ENCODE results near the gene RCOR2. TPM values are rescaled to one million over a fixed set of nuclear protein-coding genes. Genes with fewer than 3 reads are reported as not detected.

Gene RCOR2
- polyA plus RNA-seq, 1 donor from 2014 or later: 41.5 TPM

DNA sequence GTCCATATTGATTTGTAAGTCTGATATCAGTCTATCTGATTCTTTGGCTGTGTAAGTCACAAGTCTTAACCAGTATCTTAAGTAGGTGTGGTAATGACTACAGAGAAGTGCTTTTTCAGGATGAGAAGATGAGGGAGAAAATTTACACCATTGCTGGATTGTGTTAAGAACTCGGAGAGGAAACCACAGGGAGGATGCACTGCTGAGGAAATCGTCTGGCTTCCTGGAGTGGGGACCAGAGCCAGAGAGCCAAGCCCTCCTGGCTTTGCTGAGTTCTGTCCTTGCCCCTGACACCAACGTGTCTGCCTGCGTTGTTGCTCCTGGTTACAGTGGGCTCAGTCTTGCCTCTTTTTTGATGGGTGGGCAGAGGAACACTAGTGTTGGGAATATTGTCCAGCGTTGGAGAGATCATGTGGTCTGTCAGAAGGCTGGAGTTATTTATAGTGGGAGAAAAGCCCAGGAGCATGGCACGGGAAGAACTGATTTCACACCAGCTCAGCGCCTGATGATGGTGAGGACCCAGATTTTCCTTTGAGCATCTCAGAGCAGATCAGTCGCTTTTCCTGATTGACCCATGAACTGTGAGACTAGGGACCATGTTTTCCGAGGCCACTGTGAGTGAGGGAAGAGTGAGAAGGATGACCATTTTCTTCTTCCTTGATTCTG lies 48.4 kb downstream of the RCOR2 start:
- Histone ChIP-seq H3K79me2 (replicated peaks; ENCODE audit: insufficient read depth, low read length) (peaks cover 19% of the 10 kb centered on the region), H2AFZ (ENCODE audit: low read depth, low read length) (no peak overlapping the region), H4K20me1 (ENCODE audit: insufficient read depth) (no peaks in the 10 kb centered on the region), H3K9me3 (ENCODE audit: low read length) (no peaks in the 10 kb centered on the region), H3K27ac (ENCODE audit: low read length) (no peak overlapping the region), H3K9ac (ENCODE audit: low read length) (no peak overlapping the region), H3K9me2 (ENCODE audit: insufficient read depth, low read length) (no peaks in the 10 kb centered on the region), H3K36me3 (ENCODE audit: insufficient read depth, low read length) (no peaks in the 10 kb centered on the region), H3K27me3 (ENCODE audit: insufficient read depth, low read depth, low read length) (no peaks in the 10 kb centered on the region), H3K4me2 (ENCODE audit: low read length) (no peak overlapping the region), H3F3A (ENCODE audit: insufficient read depth, low read length, poor library complexity, severe bottlenecking) (no peaks in the 10 kb centered on the region), H3K4me3 (ENCODE audit: low read length) (no peak overlapping the region)
- TF ChIP-seq RAD21 (conservative IDR thresholded peaks at IDR 0.05) (no peak), EP300 (conservative IDR thresholded peaks at IDR 0.05; ENCODE audit: poor library complexity, severe bottlenecking) (no peak), EZH2 (IDR thresholded peaks at IDR 0.05; ENCODE audit: borderline replicate concordance, insufficient read depth, low read length, poor library complexity, severe bottlenecking) (no peak), TAF1 (IDR thresholded peaks at IDR 0.05; ENCODE audit: low read depth) (no peak), MXI1 (conservative IDR thresholded peaks at IDR 0.05; ENCODE audit: poor library complexity, severe bottlenecking) (no peak), POLR2AphosphoS5 (IDR thresholded peaks at IDR 0.05) (no peak)
- TF ChIP-seq, protein P1, sequence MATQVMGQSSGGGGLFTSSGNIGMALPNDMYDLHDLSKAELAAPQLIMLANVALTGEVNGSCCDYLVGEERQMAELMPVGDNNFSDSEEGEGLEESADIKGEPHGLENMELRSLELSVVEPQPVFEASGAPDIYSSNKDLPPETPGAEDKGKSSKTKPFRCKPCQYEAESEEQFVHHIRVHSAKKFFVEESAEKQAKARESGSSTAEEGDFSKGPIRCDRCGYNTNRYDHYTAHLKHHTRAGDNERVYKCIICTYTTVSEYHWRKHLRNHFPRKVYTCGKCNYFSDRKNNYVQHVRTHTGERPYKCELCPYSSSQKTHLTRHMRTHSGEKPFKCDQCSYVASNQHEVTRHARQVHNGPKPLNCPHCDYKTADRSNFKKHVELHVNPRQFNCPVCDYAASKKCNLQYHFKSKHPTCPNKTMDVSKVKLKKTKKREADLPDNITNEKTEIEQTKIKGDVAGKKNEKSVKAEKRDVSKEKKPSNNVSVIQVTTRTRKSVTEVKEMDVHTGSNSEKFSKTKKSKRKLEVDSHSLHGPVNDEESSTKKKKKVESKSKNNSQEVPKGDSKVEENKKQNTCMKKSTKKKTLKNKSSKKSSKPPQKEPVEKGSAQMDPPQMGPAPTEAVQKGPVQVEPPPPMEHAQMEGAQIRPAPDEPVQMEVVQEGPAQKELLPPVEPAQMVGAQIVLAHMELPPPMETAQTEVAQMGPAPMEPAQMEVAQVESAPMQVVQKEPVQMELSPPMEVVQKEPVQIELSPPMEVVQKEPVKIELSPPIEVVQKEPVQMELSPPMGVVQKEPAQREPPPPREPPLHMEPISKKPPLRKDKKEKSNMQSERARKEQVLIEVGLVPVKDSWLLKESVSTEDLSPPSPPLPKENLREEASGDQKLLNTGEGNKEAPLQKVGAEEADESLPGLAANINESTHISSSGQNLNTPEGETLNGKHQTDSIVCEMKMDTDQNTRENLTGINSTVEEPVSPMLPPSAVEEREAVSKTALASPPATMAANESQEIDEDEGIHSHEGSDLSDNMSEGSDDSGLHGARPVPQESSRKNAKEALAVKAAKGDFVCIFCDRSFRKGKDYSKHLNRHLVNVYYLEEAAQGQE (IDR thresholded peaks at IDR 0.05; ENCODE audit: borderline replicate concordance): no peak
- TF ChIP-seq, protein P2, sequence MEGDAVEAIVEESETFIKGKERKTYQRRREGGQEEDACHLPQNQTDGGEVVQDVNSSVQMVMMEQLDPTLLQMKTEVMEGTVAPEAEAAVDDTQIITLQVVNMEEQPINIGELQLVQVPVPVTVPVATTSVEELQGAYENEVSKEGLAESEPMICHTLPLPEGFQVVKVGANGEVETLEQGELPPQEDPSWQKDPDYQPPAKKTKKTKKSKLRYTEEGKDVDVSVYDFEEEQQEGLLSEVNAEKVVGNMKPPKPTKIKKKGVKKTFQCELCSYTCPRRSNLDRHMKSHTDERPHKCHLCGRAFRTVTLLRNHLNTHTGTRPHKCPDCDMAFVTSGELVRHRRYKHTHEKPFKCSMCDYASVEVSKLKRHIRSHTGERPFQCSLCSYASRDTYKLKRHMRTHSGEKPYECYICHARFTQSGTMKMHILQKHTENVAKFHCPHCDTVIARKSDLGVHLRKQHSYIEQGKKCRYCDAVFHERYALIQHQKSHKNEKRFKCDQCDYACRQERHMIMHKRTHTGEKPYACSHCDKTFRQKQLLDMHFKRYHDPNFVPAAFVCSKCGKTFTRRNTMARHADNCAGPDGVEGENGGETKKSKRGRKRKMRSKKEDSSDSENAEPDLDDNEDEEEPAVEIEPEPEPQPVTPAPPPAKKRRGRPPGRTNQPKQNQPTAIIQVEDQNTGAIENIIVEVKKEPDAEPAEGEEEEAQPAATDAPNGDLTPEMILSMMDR (IDR thresholded peaks at IDR 0.05; ENCODE audit: poor library complexity, severe bottlenecking): no peak

DNA sequence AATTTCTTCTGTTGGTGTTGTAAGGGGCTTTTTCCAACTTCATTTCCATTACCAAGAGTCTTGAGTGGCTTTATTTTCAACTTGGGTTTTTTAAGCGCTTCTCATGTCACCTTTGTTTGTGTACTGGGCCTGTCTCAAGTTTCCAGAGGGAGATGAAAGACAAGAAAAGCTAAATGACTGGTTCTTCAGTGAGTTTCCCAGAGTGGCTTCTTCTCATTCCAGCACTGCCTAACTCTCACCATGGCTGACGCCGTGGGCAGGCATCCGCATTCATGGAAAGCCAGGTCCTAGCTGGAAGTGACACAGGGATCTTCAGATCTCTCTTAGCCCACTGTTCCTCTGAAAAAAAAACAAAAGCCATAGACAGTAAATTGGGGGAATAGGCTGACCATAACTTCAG lies 49.5 kb downstream of the RCOR2 start:
- Histone ChIP-seq H3K27ac (ENCODE audit: low read length) (no peak overlapping the region), H3K9ac (ENCODE audit: low read length) (no peak overlapping the region), H3K36me3 (ENCODE audit: insufficient read depth, low read length) (no peaks in the 10 kb centered on the region), H4K20me1 (ENCODE audit: insufficient read depth) (no peaks in the 10 kb centered on the region), H3K4me3 (ENCODE audit: low read length) (no peak overlapping the region), H3K9me3 (ENCODE audit: low read length) (no peaks in the 10 kb centered on the region), H3K4me2 (ENCODE audit: low read length) (no peak overlapping the region), H3K79me2 (replicated peaks; ENCODE audit: insufficient read depth, low read length) (peaks cover 15% of the 10 kb centered on the region), H3F3A (ENCODE audit: insufficient read depth, low read length, poor library complexity, severe bottlenecking) (no peaks in the 10 kb centered on the region), H3K27me3 (ENCODE audit: insufficient read depth, low read depth, low read length) (no peaks in the 10 kb centered on the region), H2AFZ (ENCODE audit: low read depth, low read length) (no peak overlapping the region), H3K9me2 (ENCODE audit: insufficient read depth, low read length) (no peaks in the 10 kb centered on the region)
- TF ChIP-seq RAD21 (conservative IDR thresholded peaks at IDR 0.05): no peak

DNA sequence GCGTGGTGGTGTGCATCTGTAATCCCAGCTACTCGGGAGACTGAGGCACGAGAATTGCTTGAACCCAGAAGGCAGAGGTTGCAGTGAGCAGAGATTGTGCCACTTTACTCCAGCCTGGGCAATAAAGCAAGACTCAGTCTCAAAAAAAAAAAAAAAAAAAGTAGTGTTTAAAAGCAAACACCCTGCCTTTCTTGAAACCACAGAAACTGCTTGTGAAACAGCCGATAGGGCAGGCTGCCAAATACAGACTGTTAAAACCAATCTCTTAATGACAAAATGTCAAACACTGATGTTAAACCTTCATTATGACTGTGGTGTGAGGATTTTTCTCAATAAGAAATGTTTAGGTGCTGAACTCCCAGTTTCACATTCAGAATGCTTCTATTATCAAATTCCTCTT lies 50.8 kb downstream of the RCOR2 start:
- Histone ChIP-seq H2AFZ (ENCODE audit: low read depth, low read length) (no peak overlapping the region), H4K20me1 (ENCODE audit: insufficient read depth) (no peaks in the 10 kb centered on the region), H3K27ac (ENCODE audit: low read length) (no peak overlapping the region), H3K9me3 (ENCODE audit: low read length) (no peaks in the 10 kb centered on the region), H3K27me3 (ENCODE audit: insufficient read depth, low read depth, low read length) (no peaks in the 10 kb centered on the region), H3K79me2 (replicated peaks; ENCODE audit: insufficient read depth, low read length) (peaks cover 15% of the 10 kb centered on the region), H3K36me3 (ENCODE audit: insufficient read depth, low read length) (no peaks in the 10 kb centered on the region), H3K4me2 (ENCODE audit: low read length) (no peak overlapping the region), H3K9ac (ENCODE audit: low read length) (no peak overlapping the region), H3K4me3 (ENCODE audit: low read length) (no peak overlapping the region), H3F3A (ENCODE audit: insufficient read depth, low read length, poor library complexity, severe bottlenecking) (no peaks in the 10 kb centered on the region), H3K9me2 (ENCODE audit: insufficient read depth, low read length) (no peaks in the 10 kb centered on the region)
- TF ChIP-seq EZH2 (IDR thresholded peaks at IDR 0.05; ENCODE audit: borderline replicate concordance, insufficient read depth, low read length, poor library complexity, severe bottlenecking) (no peak), EP300 (conservative IDR thresholded peaks at IDR 0.05; ENCODE audit: poor library complexity, severe bottlenecking) (no peak), RAD21 (conservative IDR thresholded peaks at IDR 0.05) (no peak), POLR2AphosphoS5 (IDR thresholded peaks at IDR 0.05) (no peak), SMC3 (conservative IDR thresholded peaks at IDR 0.05; ENCODE audit: poor library complexity) (no peak), MXI1 (conservative IDR thresholded peaks at IDR 0.05; ENCODE audit: poor library complexity, severe bottlenecking) (no peak), TAF1 (IDR thresholded peaks at IDR 0.05; ENCODE audit: low read depth) (no peak)
- TF ChIP-seq, protein P2 (IDR thresholded peaks at IDR 0.05; ENCODE audit: poor library complexity, severe bottlenecking): no peak
- TF ChIP-seq, protein P1 (IDR thresholded peaks at IDR 0.05; ENCODE audit: borderline replicate concordance): no peak

Data from neural cell (in vitro differentiated cells).